Activated effector memory CD4-positive, alpha-beta T cell treated with Interleukin-2 at 50 U/mL for 16 hours (primary cell): Measurements from ENCODE around the gene BEST2.

Experiments
- DNase-seq: peaks from one replicate; pipeline ENCODE4 v3.0.0-alpha.2; 2020

Gene BEST2

GRCh38 chr19:12731337-12731736 lies 20.3 kb upstream of the BEST2 start:
- no peak for DNase-seq

GRCh38 chr19:12733369-12734214 lies 18.0 kb upstream of the BEST2 start:
- DNase-seq = no peak

- peak; percentile 67 for DNase-seq
These were observed 14.4 kb upstream of the BEST2 start, which contains the start of gene GET3 for GRCh38 chr19:12736995-12737834. Gene GET3, plus strand, starts transcription at chr19:12737497. Its CDS starts 9 bp downstream, at chr19:12737506.

- DNase-seq = no peak
These were observed 13.7 kb upstream of the BEST2 start for GRCh38 chr19:12737835-12738351.

GRCh38 chr19:12745166-12745897 lies 6.3 kb upstream of the BEST2 start:
- no peak for DNase-seq

- DNase-seq = no peak
These were observed 3.1 kb upstream of the BEST2 start for GRCh38 chr19:12748489-12748888.

GRCh38 chr19:12749938-12750521 lies 1.6 kb upstream of the BEST2 start:
- no peak for DNase-seq

GRCh38 chr19:12750851-12751250 lies 740 bp upstream of the BEST2 start:
- no peak for DNase-seq

- no peak for DNase-seq
These were observed 628 bp downstream of the BEST2 start for GRCh38 chr19:12752056-12752781.

- DNase-seq = no peak
These were observed 3.0 kb downstream of the BEST2 start for GRCh38 chr19:12754465-12755196.

- DNase-seq = no peak
These were observed 4.7 kb downstream of the BEST2 start for GRCh38 chr19:12756150-12756883.

- DNase-seq = peak; percentile 43
These were observed 6.1 kb downstream of the BEST2 start for GRCh38 chr19:12757544-12758274.

- DNase-seq = no peak
These were observed 8.1 kb downstream of the BEST2 start for GRCh38 chr19:12759686-12760085.

- DNase-seq = no peak
These were observed 11.5 kb downstream of the BEST2 start for GRCh38 chr19:12763100-12763499.

- DNase-seq = no peak
These were observed 13.1 kb downstream of the BEST2 start for GRCh38 chr19:12764698-12765097.

- DNase-seq = no peak
These were observed 14.5 kb downstream of the BEST2 start for GRCh38 chr19:12766051-12766521.

- DNase-seq = no peak
These were observed 15.6 kb downstream of the BEST2 start for GRCh38 chr19:12767150-12767549.

GRCh38 chr19:12767666-12768065 lies 16.1 kb downstream of the BEST2 start:
- no peak for DNase-seq

- DNase-seq = peak; percentile 56
These were observed 18.1 kb downstream of the BEST2 start for GRCh38 chr19:12769689-12770088.
